ENCODE measurements around the gene TERT. TPM values are rescaled to one million over a fixed set of nuclear protein-coding genes. Genes with fewer than 3 reads are reported as not detected.

Gene TERT
- total and polyA plus RNA-seq, 2 of the 13 experiments (the other 11 are each of a cell fraction or from before 2014, with no cell fraction given) = 4.3 to 5.9 TPM

DNA sequence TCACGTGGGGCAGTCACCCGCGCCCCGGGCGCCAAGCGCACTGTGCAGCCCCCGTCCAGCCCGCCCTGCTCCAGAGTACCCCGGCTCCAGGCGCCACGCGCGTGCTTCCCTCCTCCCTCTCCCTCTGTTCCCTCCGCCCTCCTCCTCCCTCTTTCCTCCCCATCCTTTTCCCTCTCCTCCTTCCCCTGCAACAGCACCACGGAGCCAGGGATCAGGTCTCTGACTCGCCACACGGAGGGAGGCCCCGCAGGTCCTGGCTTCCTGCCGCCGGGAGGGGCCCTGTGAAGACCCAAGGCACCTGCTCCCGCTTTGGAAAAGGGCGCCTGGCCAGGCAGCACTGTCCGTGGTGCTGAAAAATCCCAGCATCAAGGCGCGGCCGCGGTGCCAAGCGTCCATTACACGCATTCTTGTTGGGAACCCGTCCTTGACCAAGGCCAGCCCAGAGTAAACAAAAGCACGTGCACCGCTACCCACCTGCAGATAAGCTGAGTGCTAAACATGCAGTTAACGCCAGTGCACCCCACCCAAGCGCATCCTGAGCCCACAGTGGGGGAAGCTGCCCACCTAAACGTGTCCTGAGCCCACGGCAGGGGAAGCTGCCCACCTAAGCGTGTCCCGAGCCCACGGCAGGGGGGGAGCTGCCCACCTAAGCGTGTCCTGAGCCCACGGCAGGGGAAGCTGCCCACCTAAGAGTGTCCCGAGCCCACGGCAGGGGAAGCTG is 48.0 kb downstream of the TERT start (continued):
- TF ChIP-seq NPAS2 (CRISPR knock-in tag; IDR thresholded peaks at IDR 0.05; ENCODE audit: borderline replicate concordance) (no peak), HCFC1 (IDR thresholded peaks at IDR 0.05; ENCODE audit: low read depth, low read length) (no peak), ZNF556 (CRISPR knock-in tag; IDR thresholded peaks at IDR 0.05; ENCODE audit: borderline replicate concordance) (0 out of 2 replicates have a peak, but pooled peaks have one; percentile 34), NRL (CRISPR knock-in tag; IDR thresholded peaks at IDR 0.05; ENCODE audit: borderline replicate concordance) (no peak), KAT7 (CRISPR knock-in tag; IDR thresholded peaks at IDR 0.05; ENCODE audit: borderline replicate concordance) (no peak), HNRNPK (IDR thresholded peaks at IDR 0.05; ENCODE audit: low read depth, low read length, poor library complexity, severe bottlenecking) (no peak), YEATS2 (CRISPR knock-in tag; IDR thresholded peaks at IDR 0.05; ENCODE audit: borderline replicate concordance) (no peak), MAFK (conservative IDR thresholded peaks at IDR 0.05 in 1 of 2, IDR thresholded peaks at IDR 0.05 in 1 of 2; ENCODE audit: low read length in 2 of 2) (no peak), GATAD1 (CRISPR knock-in tag; IDR thresholded peaks at IDR 0.05) (peak; percentile 37; the same call in 1 of the 2 replicates), HNF4A (CRISPR knock-in tag; IDR thresholded peaks at IDR 0.05) (no peak), ZNF317 (CRISPR knock-in tag; IDR thresholded peaks at IDR 0.05) (0 out of 2 replicates have a peak, but pooled peaks have one; percentile 53), RBM22 (optimal IDR thresholded peaks at IDR 0.05; ENCODE audit: low read length) (no peak)
- TF ChIP-seq, protein P1, sequence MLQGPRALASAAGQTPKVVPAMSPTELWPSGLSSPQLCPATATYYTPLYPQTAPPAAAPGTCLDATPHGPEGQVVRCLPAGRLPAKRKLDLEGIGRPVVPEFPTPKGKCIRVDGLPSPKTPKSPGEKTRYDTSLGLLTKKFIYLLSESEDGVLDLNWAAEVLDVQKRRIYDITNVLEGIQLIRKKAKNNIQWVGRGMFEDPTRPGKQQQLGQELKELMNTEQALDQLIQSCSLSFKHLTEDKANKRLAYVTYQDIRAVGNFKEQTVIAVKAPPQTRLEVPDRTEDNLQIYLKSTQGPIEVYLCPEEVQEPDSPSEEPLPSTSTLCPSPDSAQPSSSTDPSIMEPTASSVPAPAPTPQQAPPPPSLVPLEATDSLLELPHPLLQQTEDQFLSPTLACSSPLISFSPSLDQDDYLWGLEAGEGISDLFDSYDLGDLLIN (CRISPR knock-in tag; IDR thresholded peaks at IDR 0.05; ENCODE audit: borderline replicate concordance) = no peak
- TF ChIP-seq, protein P2, sequence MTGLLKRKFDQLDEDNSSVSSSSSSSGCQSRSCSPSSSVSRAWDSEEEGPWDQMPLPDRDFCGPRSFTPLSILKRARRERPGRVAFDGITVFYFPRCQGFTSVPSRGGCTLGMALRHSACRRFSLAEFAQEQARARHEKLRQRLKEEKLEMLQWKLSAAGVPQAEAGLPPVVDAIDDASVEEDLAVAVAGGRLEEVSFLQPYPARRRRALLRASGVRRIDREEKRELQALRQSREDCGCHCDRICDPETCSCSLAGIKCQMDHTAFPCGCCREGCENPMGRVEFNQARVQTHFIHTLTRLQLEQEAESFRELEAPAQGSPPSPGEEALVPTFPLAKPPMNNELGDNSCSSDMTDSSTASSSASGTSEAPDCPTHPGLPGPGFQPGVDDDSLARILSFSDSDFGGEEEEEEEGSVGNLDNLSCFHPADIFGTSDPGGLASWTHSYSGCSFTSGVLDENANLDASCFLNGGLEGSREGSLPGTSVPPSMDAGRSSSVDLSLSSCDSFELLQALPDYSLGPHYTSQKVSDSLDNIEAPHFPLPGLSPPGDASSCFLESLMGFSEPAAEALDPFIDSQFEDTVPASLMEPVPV (CRISPR knock-in tag; IDR thresholded peaks at IDR 0.05) = no peak
- TF ChIP-seq, protein P3, sequence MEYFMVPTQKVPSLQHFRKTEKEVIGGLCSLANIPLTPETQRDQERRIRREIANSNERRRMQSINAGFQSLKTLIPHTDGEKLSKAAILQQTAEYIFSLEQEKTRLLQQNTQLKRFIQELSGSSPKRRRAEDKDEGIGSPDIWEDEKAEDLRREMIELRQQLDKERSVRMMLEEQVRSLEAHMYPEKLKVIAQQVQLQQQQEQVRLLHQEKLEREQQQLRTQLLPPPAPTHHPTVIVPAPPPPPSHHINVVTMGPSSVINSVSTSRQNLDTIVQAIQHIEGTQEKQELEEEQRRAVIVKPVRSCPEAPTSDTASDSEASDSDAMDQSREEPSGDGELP (IDR thresholded peaks at IDR 0.05; ENCODE audit: borderline replicate concordance, low read depth) = no peak
- TF ChIP-seq, protein P4, sequence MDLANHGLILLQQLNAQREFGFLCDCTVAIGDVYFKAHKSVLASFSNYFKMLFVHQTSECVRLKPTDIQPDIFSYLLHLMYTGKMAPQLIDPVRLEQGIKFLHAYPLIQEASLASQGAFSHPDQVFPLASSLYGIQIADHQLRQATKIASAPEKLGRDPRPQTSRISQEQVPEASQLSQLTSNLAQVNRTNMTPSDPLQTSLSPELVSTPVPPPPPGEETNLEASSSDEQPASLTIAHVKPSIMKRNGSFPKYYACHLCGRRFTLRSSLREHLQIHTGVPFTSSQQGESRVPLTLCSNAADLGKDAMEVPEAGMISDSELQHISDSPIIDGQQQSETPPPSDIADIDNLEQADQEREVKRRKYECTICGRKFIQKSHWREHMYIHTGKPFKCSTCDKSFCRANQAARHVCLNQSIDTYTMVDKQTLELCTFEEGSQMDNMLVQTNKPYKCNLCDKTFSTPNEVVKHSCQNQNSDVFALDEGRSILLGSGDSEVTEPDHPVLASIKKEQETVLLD (CRISPR knock-in tag; IDR thresholded peaks at IDR 0.05; ENCODE audit: low read depth) = no peak
- TF ChIP-seq, protein P5, sequence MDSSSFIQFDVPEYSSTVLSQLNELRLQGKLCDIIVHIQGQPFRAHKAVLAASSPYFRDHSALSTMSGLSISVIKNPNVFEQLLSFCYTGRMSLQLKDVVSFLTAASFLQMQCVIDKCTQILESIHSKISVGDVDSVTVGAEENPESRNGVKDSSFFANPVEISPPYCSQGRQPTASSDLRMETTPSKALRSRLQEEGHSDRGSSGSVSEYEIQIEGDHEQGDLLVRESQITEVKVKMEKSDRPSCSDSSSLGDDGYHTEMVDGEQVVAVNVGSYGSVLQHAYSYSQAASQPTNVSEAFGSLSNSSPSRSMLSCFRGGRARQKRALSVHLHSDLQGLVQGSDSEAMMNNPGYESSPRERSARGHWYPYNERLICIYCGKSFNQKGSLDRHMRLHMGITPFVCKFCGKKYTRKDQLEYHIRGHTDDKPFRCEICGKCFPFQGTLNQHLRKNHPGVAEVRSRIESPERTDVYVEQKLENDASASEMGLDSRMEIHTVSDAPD (CRISPR knock-in tag; IDR thresholded peaks at IDR 0.05) = no peak

Measured in HepG2 (cell line).